ENCODE data around the gene PDZD2.
"Not testable (repeated sequence)": the region's sequence is repeated elsewhere in the genome, so short reads cannot be mapped to it uniquely, and the experiment has no call there.

DNA sequence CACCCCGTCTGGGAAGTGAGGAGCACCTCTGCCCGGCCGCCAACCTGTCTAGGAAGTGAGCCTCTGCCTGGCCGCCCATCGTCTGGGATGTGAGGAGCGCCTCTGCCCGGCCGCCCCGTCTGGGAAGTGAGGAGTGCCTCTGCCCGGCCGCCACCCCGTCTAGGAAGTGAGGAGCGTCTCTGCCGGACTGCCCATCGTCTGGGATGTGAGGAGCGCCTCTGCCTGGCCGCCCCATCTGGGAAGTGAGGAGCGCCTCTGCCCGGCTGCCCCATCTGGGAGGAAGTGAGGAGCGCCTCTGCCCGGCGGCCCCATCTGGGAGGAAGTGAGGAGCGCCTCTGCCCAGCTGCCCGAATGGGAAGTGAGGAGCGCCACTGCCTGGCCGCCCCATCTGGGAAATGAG lies 400.7 kb downstream of the PDZD2 start:
- TF ChIP-seq, protein P1, sequence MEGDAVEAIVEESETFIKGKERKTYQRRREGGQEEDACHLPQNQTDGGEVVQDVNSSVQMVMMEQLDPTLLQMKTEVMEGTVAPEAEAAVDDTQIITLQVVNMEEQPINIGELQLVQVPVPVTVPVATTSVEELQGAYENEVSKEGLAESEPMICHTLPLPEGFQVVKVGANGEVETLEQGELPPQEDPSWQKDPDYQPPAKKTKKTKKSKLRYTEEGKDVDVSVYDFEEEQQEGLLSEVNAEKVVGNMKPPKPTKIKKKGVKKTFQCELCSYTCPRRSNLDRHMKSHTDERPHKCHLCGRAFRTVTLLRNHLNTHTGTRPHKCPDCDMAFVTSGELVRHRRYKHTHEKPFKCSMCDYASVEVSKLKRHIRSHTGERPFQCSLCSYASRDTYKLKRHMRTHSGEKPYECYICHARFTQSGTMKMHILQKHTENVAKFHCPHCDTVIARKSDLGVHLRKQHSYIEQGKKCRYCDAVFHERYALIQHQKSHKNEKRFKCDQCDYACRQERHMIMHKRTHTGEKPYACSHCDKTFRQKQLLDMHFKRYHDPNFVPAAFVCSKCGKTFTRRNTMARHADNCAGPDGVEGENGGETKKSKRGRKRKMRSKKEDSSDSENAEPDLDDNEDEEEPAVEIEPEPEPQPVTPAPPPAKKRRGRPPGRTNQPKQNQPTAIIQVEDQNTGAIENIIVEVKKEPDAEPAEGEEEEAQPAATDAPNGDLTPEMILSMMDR (IDR thresholded peaks at IDR 0.05): not testable (repeated sequence)
- TF ChIP-seq POLR2A (IDR thresholded peaks at IDR 0.05): not testable (repeated sequence)
